NCI-H1105 treated with DMSO at 0.1 percent for 48 hours (cell line): ENCODE data around the gene DXO.
A peak's percentile ranks its signal among the peaks of the same experiment; 100 is the strongest.
"Not testable (repeated sequence)": the region's sequence is repeated elsewhere in the genome, so short reads cannot be mapped to it uniquely, and the experiment has no call there.

Experiments used
- DNase-seq: peaks from one replicate; lab custom pipeline; 2025; lab: John Stamatoyannopoulos, UW

The DXO gene

GRCh38 chr6:31971993-31972708 lies at the start of gene DXO:
Gene DXO (minus strand): TSS chr6:31972138. CDS start chr6:31971675, 463 bp downstream.
- DNase-seq, result peak; percentile 98

GRCh38 chr6:32014547-32014946 lies 42.6 kb upstream of the DXO start, which contains the start of gene C4B:
Gene C4B (plus strand): TSS chr6:32014795. CDS start chr6:32014846, 51 bp downstream.
- not testable (repeated sequence) for DNase-seq

GRCh38 chr6:32013738-32014137 lies 41.8 kb upstream of the DXO start:
- not testable (repeated sequence) for DNase-seq

GRCh38 chr6:32012941-32013617 lies 41.1 kb upstream of the DXO start:
- not testable (repeated sequence) for DNase-seq

- not testable (repeated sequence) for DNase-seq
These were observed 39.1 kb upstream of the DXO start for GRCh38 chr6:32010856-32011530.

- not testable (repeated sequence) for DNase-seq
These were observed 37.6 kb upstream of the DXO start for GRCh38 chr6:32009537-32009936.

- not testable (repeated sequence) for DNase-seq
These were observed 36.7 kb upstream of the DXO start for GRCh38 chr6:32008616-32009015.

GRCh38 chr6:32008037-32008436 lies 36.1 kb upstream of the DXO start:
- DNase-seq, result not testable (repeated sequence)

- DNase-seq, result not testable (repeated sequence)
These were observed 35.1 kb upstream of the DXO start for GRCh38 chr6:32007086-32007485.

GRCh38 chr6:32005991-32006529 lies 34.1 kb upstream of the DXO start:
- DNase-seq, result not testable (repeated sequence)

GRCh38 chr6:32005538-32005880 lies 33.6 kb upstream of the DXO start:
- not testable (repeated sequence) for DNase-seq

- DNase-seq, result not testable (repeated sequence)
These were observed 33.1 kb upstream of the DXO start for GRCh38 chr6:32004864-32005537.

GRCh38 chr6:32004393-32004792 lies 32.5 kb upstream of the DXO start:
- not testable (repeated sequence) for DNase-seq

GRCh38 chr6:32003301-32003700 lies 31.4 kb upstream of the DXO start:
- not testable (repeated sequence) for DNase-seq

- DNase-seq, result not testable (repeated sequence)
These were observed 30.8 kb upstream of the DXO start for GRCh38 chr6:32002546-32003268.

- DNase-seq, result not testable (repeated sequence)
These were observed 24.4 kb upstream of the DXO start for GRCh38 chr6:31996385-31996784.

- DNase-seq, result not testable (repeated sequence)
These were observed 22.5 kb upstream of the DXO start for GRCh38 chr6:31994421-31994820.

GRCh38 chr6:31989363-31989762 lies 17.4 kb upstream of the DXO start:
- not testable (repeated sequence) for DNase-seq

GRCh38 chr6:31981744-31982143 lies 9.8 kb upstream of the DXO start, which contains the start of gene C4A:
Gene C4A (plus strand): TSS chr6:31982057. CDS start chr6:31982108, 51 bp downstream.
- not testable (repeated sequence) for DNase-seq

GRCh38 chr6:31980998-31981397 lies 9.1 kb upstream of the DXO start:
- not testable (repeated sequence) for DNase-seq
